Colonic mucosa (tissue), 4 donors: ENCODE results near the gene LTB4R2. TPM values are rescaled to one million over a fixed set of nuclear protein-coding genes. Genes with fewer than 3 reads are reported as not detected.
"Not testable (repeated sequence)": the region's sequence is repeated elsewhere in the genome, so short reads cannot be mapped to it uniquely, and the experiment has no call there.

Experiments
- DNase-seq: peaks from one replicate; pipeline ENCODE4 v3.0.0-alpha.2; 2020
- H3K27ac ChIP-seq: fragments of 200-600 bp; one replicate; pipeline ENCODE4 v1.8.0; 2021
- H3K27me3 ChIP-seq: fragments of 200-600 bp; one replicate; pipeline ENCODE4 v1.8.0; 2021
- H3K36me3 ChIP-seq: fragments of 200-600 bp; one replicate; pipeline ENCODE4 v1.8.0; 2021
- H3K4me1 ChIP-seq: fragments of 200-600 bp; one replicate; pipeline ENCODE4 v1.8.0; 2021; ENCODE audit warnings: mild to moderate bottlenecking
- H3K4me3 ChIP-seq: fragments of 200-600 bp; one replicate; pipeline ENCODE4 v1.8.0; 2021
- H3K9ac ChIP-seq, 2 donors: one replicate each; pipeline ENCODE4 v1.7.0; 2013; ENCODE audit warnings: control low read depth in 2 of 2, low read depth in 2 of 2, low read length in 2 of 2
- H3K9me3 ChIP-seq: fragments of 200-600 bp; one replicate; pipeline ENCODE4 v1.8.0; 2021
- intact Hi-C: fragments of 100-400 bp; cut with DNase I; formaldehyde crosslinking; loops from one replicate; pipeline ENCODE4 v1.14.1; 2022
- total RNA-seq, 2 donors: library from RNA; stranded (reverse); fragmentation: NEBNext Ultra II Directional in 1 of 2; extraction: Animal tissue kit (Norgen Biotek cat#: 25700) in 1 of 2; gene quantifications; one replicate each; pipeline ENCODE4 v1.2.1, GENCODE V29; 2021
- TF ChIP-seq, protein P1 (sequence below): fragments of 200-600 bp; IDR thresholded peaks from one replicate; pipeline ENCODE4 v1.8.0; 2022; ENCODE audit warnings: antibody characterized with exemption, mild to moderate bottlenecking
- donor health status: healthy.
- donor health status: DM: no; HTN: no; CAD: no.
- donor health status: DM: no; HTN: no; CAD: no.

LTB4R2 gene
- total RNA-seq, 2 donors from 2014 or later = 2.7 to 7.8 TPM

DNA sequence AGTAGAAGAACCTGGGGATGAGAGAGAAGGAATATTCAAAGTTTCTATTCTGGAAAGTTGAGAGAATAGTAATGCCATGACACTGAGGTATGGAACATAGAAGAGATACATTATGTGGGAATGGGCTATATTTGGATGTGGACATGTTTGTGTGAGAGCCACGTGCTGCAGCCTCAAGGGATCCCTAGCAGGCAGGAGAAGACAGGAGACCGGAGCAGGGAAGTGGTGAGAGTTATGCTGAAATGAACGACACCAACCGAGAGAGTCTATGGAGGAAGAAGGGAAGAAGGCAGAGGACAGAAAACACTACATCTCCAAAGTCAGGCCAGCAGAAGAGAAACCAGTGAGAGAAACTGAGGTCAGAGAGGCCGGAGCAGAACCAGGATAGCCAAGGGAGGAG is 39.8 kb downstream of the LTB4R2 start:
- intact Hi-C loops = no loop called here
- no peaks in the 10 kb centered on the region for H3K36me3 ChIP-seq
- TF ChIP-seq, protein P1, sequence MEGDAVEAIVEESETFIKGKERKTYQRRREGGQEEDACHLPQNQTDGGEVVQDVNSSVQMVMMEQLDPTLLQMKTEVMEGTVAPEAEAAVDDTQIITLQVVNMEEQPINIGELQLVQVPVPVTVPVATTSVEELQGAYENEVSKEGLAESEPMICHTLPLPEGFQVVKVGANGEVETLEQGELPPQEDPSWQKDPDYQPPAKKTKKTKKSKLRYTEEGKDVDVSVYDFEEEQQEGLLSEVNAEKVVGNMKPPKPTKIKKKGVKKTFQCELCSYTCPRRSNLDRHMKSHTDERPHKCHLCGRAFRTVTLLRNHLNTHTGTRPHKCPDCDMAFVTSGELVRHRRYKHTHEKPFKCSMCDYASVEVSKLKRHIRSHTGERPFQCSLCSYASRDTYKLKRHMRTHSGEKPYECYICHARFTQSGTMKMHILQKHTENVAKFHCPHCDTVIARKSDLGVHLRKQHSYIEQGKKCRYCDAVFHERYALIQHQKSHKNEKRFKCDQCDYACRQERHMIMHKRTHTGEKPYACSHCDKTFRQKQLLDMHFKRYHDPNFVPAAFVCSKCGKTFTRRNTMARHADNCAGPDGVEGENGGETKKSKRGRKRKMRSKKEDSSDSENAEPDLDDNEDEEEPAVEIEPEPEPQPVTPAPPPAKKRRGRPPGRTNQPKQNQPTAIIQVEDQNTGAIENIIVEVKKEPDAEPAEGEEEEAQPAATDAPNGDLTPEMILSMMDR = no peak
- no peak for DNase-seq
- no peak overlapping the region for H3K27ac ChIP-seq
- no peak overlapping the region for H3K4me3 ChIP-seq
- H3K9me3 ChIP-seq = no peaks in the 10 kb centered on the region
- no peak overlapping the region for H3K9ac ChIP-seq
- no peaks in the 10 kb centered on the region for H3K4me1 ChIP-seq
- no peaks in the 10 kb centered on the region for H3K27me3 ChIP-seq

DNA sequence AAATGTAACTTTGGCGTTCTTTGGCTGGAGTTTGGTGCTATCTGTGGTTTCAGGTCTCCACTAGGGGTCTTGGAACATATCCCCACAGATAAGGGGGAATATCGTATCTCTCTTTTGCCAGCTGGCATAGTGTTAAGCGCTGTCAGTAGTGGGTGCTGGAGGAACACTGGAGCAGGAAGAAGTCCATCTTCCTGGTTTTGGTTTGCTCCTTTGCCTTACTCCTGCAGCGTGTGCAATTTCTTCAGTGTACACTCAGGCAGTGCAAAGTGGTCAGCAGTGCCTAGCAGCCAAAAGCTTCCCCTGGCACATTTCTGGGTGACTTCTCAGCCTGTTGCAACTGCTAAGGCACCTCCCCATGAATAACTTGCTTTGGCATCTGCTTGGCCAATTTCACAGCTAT is 41.6 kb downstream of the LTB4R2 start:
- Histone ChIP-seq H3K36me3 (no peaks in the 10 kb centered on the region), H3K27me3 (no peaks in the 10 kb centered on the region), H3K4me3 (no peak overlapping the region), H3K9ac (no peak overlapping the region), H3K9me3 (no peaks in the 10 kb centered on the region), H3K4me1 (no peaks in the 10 kb centered on the region), H3K27ac (no peak overlapping the region)
- TF ChIP-seq, protein P1 = no peak
- no peak for DNase-seq
- intact Hi-C loops = no loop called here

DNA sequence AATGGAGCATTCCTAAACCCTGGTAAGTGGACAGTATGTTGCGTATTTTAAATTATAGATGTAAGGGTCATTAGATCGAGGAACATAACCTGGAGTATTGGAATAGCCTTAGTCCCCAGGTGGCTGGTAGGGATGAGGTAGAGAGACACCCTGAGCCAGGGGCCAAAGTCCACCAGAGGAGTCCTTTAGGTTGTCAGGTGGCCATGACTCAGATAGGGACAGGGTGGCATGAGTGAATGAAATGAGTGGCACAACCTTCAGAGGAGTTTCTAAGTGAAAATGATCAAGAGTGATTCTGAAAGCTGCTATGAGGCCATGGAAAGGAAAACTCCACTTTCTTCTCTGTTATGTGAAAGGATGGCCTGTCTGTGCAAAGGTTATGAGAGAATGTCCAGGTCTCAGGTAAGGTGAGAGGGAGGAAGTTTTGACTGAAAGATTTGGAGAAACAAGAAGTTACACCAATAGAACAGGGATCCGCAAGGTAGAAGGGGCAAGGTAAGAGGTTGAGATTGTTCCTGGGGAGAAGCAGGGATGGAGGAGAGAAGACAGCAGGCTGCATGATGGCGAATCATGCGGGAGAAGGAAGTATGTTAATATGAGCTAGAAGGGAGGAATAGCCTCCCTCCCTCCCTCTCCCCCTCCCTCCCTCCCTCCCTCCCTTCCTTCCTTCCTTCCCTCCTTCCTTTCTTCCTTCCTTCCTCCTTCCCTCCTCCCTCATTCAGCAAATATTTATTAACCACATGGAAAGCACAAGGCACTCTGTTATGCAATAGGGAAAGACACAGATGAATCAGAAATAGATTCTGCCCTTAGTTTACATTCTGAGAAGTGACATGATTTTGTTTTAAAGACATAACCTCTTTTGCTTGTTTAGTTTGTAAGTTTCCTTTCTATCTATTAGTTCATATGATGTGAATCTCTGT is 43.9 kb downstream of the LTB4R2 start:
- H3K4me3 ChIP-seq = no peak overlapping the region
- DNase-seq = peak; percentile 67
- TF ChIP-seq, protein P1 = no peak
- H3K36me3 ChIP-seq = no peaks in the 10 kb centered on the region
- H3K27ac ChIP-seq = no peak overlapping the region
- H3K4me1 ChIP-seq = no peaks in the 10 kb centered on the region
- intact Hi-C loops = no loop called here
- no peaks in the 10 kb centered on the region for H3K9me3 ChIP-seq
- no peaks in the 10 kb centered on the region for H3K27me3 ChIP-seq
- no peak overlapping the region for H3K9ac ChIP-seq

DNA sequence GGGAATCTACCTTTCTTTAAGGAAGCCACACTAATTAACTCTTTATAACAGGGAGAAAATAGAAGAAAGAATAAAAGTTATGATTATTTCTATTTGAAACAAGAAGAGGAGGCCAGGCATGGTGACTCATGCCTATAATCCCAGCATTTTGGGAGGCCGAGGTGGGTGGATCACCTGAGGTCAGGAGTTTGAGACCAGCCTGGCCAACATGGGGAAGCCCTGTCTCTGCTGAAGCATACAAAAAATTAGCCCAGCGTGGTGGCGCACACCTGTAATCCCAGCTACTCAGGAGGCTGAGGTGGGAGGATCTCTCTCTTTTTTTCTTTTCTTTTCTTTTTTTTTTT is 44.5 kb downstream of the LTB4R2 start:
- H3K36me3 ChIP-seq, DNase-seq, intact Hi-C loops, H3K9ac ChIP-seq, H3K9me3 ChIP-seq, H3K27ac ChIP-seq, H3K4me1 ChIP-seq, H3K27me3 ChIP-seq, H3K4me3 ChIP-seq: not testable (repeated sequence)

DNA sequence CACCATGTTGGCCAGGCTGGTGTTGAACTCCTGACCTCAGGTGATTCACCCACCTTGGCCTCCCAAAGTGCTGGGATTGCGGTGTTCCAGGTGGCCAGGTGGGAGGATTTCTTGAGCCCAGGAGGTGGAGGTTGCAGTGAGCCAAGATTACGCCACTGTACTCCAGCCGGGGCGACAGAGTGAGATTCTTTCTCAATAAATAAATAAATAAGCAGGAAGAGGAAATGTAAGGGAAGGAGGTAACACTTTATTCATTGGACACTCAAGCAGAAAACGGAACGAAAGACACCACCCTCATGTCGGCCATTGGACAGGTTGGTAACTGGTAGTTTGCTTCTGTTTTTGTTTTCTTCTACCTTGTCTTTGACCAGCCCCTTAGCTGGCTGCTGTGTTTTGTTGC is 45.1 kb downstream of the LTB4R2 start:
- Histone ChIP-seq H3K9me3 (no peaks in the 10 kb centered on the region), H3K36me3 (no peaks in the 10 kb centered on the region), H3K4me1 (no peaks in the 10 kb centered on the region), H3K27me3 (no peaks in the 10 kb centered on the region), H3K27ac (no peak overlapping the region), H3K4me3 (no peak overlapping the region), H3K9ac (no peak overlapping the region)
- TF ChIP-seq, protein P1 = no peak
- intact Hi-C loops = no loop called here
- no peak for DNase-seq

DNA sequence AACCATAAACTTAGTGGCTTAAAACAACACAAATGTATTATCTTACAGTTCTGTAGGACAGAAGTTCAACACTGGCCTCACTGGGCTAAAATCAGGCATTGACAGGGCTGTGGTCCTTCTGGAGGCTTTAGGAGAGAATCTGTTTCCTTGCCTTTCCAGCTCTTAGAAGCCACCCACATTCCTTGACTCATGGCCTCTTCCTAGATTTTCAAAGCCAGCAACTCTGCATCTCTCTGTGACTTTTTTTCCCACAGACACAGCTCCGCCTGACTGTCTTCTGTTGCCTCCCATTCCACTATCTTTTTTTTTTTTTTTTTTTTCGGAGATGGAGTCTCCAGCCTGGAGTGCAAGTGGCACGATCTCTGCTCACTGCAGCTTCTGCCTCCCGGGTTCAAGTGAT is 46.3 kb downstream of the LTB4R2 start:
- H3K9me3 ChIP-seq = no peaks in the 10 kb centered on the region
- H3K9ac ChIP-seq = no peak overlapping the region
- H3K4me3 ChIP-seq = no peak overlapping the region
- H3K4me1 ChIP-seq = no peaks in the 10 kb centered on the region
- intact Hi-C loops = no loop called here
- no peaks in the 10 kb centered on the region for H3K27me3 ChIP-seq
- DNase-seq = no peak
- H3K36me3 ChIP-seq = no peaks in the 10 kb centered on the region
- no peak overlapping the region for H3K27ac ChIP-seq
- TF ChIP-seq, protein P1 = no peak
